GM18909 (cell line): ENCODE measurements around the gene MYBPC2.

Experiments
- ATAC-seq: cut with Tn5 transposase; IDR thresholded peaks from one replicate; pipeline ENCODE4 v1.9.1; 2021; ENCODE audit warnings: mild to moderate bottlenecking; ENCODE audit not compliant: unreplicated experiment, poor library complexity

MYBPC2 gene

DNA sequence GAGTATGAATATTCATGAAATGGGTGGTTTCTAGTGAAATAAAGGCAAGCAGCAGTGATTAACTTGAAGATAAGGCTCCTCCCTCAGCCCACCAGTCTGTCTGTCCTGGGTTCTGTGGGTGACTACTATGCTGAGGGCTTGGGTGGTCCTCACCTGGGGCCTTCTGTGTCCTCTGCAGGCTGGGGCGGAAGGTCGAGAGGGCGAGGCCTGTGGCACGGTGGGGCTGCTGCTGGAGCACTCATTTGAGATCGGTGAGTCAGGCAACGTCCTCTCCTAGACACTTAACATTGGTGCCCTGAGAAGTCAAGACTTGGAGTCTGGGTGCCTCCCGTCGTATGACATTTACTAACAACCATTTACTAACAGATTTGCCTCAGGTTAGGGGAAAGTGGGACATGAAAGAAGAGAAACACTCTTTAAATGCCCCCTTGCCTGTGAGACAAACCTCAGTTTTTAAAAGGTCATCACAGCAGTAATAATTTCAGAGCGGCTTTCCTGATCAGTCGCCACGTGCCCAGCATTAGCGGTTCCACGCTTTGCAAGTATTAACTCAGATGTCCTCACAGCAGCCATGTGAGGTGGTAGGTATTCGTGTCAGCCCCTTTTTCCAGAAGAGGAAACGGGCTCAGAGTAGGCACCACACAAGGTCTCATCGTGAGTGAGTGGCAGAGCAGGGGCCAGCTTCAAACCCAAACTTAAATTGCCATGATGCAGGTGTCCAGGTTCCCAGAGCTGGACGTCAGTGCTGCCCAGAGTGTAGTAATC, 45.2 kb downstream of the MYBPC2 start:
- ATAC-seq, result no peak

DNA sequence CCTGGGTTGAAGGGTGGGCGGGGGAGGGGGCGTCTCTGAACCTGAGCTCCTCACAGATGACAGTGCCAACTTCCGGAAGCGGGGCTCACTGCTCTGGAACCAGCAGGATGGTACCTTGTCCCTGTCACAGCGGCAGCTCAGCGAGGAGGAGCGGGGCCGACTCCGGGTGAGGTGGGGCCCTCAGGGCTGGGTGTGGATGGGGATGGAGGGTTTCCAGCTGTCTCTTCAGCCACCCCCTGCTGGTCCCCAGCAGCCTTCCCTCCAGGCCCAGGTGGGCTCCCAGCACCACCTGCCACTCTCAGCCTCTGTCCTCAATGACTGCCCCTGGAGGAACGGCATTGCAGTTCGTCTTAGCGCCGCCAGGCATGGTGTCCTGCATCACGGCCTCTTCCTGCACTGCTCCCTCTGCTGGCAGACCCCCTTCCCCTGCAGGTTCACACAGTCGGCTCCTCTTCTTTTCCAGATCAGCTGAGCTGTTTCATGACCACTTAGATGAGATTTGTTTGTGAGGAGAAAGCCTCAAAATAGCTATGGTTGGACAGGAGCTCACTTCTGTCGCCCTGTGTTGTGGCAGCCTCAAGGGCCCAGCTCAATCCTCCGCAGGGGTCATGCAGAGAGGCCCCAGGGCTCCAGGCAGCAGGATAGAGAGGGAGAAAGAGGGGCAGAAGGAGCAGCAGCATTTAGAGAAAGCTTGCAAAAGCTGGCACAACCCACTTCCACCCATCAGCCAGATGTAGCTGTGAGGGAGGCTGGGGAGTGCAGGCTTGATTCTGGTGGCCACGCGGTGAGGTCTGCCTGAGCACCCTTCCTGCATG, 46.4 kb downstream of the MYBPC2 start:
- no peak for ATAC-seq

DNA sequence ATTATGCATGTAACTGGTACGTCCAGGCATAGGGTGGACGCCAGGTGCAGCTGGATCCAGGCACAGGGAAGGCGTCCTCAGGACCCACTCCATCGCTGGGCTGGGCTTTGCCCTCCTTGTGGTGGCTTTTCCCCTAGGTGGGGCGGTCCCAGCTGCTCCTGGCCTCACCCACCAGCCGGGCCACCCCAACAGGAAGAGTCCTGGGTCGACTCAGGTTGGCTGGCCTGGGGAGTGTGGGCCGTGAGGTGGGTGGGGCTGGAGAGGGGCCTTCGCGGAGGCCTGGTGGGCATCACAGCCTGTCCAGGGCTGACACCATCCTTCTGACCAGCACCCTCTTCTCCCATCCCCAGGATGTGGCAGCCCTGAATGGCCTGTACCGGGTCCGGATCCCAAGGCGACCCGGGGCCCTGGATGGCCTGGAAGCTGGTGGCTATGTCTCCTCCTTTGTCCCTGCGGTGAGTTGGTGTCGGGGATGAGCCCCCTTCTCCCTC, 47.1 kb downstream of the MYBPC2 start:
- ATAC-seq, result no peak

DNA sequence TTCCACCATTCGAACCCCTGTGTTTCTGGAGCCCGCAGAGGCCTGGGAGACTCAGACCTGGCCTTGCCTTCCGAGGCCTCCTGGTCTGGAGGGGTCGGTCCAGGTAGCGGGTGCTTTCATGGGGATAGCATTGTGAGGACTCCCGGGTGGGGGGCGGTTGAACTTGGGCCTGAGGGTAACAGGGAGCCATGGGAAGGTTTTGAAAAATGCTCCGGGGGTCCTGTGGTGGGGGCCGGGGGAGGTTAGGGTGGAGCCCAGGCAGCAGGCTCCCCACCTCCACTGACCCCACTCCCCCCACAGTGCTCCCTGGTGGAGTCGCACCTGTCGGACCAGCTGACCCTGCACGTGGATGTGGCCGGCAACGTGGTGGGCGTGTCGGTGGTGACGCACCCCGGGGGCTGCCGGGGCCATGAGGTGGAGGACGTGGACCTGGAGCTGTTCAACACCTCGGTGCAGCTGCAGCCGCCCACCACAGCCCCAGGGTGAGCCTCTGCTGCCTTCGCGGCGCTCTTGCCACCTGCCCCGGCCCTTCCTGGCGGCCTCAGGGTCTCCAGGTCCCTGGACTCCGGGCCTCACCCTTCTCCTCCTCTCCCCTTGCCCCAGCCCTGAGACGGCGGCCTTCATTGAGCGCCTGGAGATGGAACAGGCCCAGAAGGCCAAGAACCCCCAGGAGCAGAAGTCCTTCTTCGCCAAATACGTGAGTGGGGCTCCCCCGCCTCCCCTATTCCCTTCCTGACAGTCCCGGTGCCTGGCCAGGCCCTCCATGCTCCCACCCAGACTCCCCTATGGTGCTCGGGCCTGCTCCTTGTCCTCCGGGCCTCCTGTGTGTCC, 47.8 kb downstream of the MYBPC2 start:
- ATAC-seq, result no peak

DNA sequence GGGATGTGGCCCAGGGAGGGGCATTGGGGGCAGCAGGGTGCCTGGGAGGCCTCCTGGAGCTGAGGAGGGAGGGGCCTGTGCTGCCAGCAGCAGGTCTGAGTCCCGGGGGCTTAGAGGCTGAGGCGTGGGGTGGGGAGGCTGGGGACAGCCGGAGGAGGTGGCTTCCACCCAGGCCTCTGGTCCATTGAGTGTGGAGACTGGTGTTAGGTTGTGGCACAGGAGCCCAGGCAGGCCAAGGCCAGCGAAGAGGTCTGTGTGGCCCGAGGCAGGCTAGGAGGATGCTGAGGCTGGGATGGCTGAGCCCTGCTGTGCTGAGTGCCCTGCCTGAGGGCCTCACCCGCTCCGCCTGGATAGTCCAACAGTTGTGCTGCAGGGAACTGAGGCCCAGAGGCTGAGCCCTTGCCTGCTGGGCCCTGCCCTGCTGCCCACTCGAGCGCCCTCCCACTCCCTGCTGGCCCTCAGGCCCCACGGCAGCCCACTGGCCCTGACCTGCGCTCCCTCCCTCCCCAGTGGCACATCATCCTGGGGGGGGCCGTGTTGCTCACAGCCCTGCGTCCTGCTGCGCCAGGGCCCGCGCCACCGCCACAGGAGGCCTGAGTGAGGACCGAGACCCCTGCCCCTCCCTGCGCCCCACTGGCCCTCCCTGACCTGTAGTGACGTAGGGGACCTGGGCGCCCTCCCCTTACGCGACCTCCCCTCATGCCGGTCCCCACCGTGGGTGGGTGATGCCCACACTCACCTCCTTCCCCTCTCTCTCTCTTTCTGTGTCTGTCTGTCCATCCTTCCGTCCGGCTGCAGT, 48.9 kb downstream of the MYBPC2 start:
- no peak for ATAC-seq

DNA sequence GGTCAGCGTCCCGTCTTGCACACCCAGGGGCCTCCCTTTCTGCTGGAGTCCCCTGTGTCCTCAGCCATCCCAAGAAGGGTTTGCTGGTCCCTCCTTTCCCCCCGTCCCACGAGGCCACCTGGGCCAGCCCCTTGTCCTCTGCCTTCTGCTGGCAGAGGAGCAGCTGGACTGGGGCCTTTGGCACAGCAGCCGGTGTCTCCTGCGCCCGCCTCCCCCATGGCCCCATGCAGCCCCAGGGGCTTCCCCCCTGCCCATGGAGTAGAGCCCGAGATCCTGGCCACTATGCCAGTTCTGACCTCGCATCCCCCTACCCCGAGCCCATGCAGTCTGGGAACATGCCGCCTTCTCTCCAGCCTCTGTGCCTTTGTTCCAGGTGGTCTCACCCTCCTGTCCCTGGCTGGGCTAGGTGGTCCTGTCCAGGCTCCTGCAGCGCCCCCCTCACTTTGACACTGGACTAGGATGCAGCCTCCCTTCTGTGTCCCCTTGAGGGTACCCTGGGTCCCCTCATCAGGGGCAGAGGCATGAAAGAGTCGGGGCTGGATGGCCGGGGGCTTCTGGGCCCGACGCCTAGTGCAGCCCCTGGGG, 49.7 kb downstream of the MYBPC2 start:
- no peak for ATAC-seq

DNA sequence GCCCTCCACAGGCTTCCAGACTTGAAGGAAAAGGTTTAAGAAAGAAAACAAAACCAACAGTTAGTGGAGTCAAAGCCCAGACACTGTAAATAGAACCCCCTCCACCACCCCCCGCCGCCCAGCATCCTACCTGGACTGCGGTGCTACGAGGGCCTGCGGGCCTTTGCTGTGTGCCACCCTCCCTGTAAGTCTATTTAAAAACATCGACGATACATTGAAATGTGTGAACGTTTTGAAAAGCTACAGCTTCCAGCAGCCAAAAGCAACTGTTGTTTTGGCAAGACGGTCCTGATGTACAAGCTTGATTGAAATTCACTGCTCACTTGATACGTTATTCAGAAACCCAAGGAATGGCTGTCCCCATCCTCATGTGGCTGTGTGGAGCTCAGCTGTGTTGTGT, 50.2 kb downstream of the MYBPC2 start:
- ATAC-seq, result no peak

DNA sequence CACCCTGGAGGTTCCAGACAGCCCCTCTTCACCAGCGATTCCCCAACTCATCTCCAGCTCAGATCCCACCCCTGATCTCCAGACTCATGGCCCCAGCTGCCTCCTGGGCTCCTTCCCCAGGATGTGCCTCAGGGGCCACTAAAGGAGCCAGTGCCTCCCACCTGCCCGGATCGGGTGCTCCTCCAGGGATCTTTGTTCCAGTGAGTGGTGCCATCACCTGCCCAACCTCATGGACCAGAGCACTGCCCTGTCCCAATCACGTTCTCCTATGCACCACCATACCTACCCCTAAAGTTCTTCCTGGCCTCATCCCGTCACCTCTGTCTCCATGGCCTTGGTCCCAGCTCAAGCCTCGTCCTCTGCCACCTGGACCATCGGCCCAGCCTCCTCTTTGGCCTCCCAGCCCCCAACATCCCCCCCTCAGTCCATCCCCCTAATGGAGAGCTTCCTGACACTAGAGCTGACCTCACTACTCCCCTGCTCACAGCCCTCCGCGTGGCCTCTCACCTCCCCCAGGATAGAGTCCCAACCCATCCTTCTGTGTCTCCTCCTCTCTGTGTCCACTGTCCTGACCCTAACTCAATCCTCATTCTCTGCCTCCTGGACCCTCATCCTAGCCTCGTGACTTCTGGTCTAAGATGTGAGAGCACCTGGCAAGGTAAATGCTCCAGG, 52.7 kb downstream of the MYBPC2 start:
- ATAC-seq, result no peak

DNA sequence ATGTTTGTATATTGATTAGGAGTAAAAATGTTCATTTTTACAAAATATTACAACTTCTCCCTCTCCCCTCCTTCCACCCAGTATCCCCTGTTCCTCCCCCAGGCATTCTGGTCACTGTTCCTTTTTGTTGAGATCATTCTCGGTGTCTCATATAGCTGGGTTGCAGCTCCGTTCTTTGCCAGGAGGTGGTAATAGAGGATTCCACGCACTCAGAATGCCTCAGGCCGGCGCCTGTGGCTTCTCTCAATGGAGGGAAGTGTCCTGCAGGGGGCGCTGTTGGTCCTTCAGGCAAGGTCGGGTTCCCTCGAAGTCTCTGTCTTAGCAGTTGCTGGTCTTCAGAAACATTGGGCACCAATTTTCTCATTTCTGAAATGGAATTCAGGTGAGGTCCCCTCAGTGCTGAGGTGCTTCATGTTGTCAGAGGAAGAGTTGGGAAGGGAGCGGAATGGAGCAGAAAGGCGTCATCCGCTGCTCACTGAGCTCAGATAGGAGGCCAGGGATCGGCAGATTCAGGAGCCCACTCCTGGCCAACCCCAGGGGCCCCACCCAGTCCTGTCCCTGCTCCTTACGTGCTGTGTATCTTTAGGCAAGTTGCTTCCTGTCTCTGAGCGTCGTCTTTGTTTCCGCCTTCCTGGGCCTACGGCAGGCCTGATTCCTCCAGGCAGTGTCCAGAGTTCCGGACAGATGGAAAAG, 54.3 kb downstream of the MYBPC2 start:
- ATAC-seq, result no peak

DNA sequence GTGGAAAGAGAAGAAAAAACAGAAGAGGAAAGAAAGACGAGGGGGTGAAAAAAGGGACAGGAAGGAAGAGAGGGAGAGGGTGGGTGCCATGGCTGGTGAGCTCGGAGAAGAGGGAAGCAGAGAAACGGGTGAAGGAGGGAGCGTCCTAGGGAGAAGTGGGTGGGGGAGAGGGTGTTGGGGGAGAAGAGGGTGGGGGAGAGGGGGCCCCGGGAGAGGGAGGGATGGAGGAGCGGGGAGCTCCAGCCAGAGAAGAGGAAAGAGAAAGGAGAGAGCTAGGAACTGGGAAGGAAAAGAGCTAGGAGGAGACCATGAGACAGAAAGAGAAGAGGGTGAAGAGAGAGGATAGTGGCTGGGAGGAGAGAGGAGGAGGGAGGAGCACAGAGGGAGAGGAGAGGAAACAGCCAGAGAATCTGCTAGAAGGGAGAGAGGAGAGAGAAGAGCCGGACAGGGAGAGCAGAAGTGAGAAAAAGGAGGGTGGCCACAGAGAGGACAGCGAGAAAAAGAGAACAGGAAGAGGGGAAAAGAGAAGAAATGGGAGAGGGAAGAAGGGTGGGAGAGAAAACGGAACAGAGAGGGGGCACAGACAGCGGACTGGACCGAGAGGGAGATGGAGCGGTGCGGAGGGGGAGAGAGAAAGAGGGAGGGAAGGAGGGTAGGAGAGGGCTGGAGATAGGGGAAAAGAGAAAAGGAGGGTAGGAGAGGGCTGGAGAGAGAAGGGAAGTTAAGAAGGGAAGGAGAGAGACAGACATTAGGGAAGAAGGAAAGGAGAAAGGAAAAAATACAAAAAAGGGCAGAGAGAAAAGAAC, 55.9 kb downstream of the MYBPC2 start:
- ATAC-seq, result no peak

DNA sequence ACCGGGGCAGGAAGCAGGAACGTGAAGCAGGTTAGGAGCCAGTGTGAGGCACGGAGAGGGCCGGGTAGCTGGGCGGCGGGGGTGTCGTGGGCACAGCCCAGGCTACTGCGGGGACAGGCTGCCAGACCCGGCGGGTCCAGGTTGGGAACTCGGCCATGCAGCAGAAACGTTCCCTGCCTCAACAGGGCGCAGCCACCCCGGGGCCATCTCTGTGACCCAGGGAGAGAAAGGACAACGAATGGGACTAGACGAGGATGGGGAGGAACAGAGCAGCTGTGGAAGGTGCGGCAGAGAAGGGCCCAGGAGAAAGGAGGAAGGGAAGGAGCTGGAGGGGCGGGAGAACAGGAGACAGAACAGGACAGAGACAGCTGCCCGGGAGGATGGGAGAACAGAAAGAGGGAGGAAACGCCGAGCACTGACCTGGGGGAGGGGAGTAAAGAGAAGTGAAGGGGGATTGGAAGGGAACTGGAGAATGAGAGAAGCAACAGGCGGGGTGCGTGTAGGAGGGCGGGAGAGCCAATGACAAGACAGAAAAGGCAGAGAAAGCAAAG, 56.8 kb downstream of the MYBPC2 start:
- no peak for ATAC-seq

DNA sequence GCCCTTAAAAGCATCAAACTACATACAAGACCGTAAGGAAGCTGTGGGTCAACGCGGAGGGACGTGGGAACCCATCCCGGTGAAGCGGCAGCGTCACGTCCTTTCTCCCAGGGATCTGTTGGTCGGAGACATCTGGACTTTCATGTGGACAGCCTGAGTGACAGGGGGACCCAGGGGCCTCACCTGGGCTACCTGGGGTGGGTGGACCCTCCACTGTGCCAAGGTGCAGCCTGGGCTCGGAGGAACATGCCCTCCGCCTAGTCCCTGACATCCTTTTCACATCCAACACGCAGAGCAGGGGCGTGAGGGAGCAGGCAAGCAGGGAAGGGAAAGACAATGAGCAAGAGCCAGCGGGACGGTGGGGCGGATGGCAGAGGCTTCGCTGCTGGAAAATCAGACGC, 57.7 kb downstream of the MYBPC2 start:
- ATAC-seq, result no peak

DNA sequence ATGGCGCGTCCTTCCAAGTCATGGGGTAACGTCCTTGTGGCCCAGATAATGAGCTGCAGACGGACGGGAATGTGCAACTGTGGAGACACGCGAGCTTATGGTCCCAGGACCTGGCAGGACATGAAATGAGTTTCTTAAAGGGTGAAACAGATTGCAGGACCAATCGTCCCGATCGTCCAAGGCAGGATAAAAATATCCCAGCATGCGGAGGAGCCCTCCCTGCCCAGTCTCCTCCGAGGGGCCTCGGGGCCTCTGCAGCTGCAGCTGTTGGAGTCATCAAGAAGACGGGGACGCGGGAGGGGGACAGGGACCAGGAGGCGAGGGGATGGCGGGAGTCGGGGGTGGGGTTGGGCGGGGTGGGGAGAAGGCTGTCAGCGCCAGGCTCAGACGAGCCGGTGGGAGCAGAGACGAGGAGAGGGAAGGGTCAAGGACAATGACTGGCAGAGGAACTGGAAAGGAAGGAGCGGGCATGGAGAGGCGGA, 58.3 kb downstream of the MYBPC2 start:
- ATAC-seq, result no peak

DNA sequence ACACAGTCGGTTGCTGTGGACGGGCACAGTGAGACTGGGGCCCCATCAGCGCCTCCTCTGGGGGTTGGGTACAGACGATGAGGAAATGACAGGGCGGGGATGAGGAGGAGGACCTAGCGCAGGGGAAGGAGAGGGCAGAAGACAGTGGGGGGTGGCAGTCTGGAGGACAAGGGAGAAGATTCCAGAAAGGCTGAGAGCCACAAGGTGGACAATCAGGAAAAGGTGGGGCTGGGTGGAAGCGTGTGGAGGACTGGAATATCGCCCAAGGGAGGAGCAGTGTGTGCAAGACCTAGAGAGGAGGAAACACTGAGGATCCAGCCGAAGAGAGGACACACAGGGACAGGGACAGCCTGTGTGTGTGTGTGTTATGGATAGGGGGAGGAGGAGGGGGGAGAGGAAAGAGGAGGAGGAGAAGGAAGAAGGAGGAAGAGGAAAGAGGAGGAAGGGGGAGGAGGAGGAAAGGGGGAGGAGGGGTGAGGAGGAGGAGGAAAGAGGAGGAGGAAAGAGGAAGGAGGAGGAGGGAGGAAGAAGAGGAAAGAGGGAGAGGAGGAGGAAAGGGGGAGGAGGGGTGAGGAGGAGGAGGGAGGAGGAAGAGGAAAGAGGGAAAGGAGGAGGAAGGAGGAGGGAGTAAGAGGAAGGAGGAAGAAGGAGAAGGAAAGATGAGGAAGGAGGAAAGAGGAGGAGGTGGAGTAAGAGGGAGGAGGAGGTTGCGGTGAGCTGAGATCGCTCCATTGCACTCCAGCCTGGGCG, 59.8 kb downstream of the MYBPC2 start:
- ATAC-seq, result no peak

DNA sequence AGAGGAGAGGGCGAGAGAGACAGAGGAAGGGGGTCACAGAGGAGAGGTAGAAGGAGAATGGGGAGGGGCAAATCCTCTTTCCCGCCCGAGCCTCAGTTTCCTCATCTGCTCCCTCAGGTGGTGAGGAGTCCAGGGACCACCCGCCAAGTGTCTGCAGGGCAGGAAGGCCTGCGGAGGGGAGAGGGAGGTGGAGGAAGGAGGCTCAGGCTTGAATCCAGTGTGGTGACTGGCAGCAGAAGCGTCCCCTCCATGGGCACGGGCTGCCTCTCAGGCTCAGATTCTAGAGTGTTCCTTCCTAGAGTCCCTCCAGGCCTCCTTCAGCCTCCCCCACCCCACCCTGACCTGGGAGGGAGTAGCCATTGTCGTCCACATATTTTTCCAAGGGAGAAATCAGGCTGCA, 60.5 kb downstream of the MYBPC2 start:
- no peak for ATAC-seq

DNA sequence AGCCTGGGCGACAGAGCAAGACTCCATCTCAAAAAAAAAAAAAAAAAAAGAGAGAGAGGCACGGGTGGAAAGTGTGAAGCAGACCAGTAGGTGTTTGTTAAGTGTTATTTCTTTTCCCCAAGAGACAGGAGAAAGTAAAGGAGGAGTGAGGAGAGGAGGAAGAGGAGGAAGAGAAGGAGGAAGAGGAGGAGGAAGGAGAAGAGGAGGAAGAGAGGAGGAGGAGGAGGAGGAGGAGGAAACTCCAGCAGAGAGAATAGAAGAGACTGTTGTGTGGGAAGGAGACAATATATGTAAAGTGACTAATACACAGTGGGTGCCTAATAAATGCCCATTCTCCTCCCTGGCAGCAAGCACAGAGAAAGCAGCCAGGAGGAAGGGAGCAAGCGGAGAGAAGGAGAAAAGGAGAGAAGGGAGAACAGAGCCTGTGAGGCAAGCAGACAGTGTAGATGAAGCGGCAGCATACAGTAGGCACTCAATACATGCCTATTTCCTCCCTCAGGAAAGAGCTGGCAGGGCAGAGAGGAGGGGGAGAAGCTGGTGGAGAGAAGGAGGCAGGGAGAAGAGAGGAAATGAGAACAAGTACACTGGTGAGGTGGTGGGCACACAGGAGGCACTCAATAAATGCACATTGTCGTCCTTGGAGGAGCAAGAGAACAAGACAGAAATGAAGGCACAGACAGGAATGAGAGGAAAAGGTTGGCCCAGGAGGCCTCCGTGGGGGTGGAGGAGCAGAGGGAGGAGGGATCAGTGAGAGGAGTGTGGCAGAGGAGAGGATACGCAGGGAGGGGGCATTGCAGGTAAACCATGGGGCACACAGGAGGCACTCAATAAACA, 61.7 kb downstream of the MYBPC2 start:
- ATAC-seq, result no peak
